Spleen (tissue), 11 donors: ENCODE results near the gene C12orf57. TPM values are rescaled to one million over a fixed set of nuclear protein-coding genes. Genes with fewer than 3 reads are reported as not detected.

Source experiments
- DNase-seq: peaks from one replicate; pipeline ENCODE4 v3.0.0-alpha.2; 2020
- H3K27ac ChIP-seq, 8 donors: fragments of 200-600 bp; sonication (generic) in 7 of 8; 1 replicate in 4 of 8; 2 replicates in 4 of 8; pipeline versions ENCODE4 v1.5.0 to v1.8.0; 2016 to 2021; ENCODE audit warnings: inconsistent platforms in 4 of 8, mild to moderate bottlenecking in 4 of 8, moderate library complexity in 1 of 8
- H3K27me3 ChIP-seq, 7 donors: fragments of 200-600 bp; sonication (generic) in 6 of 7; replicated peaks in 1 of 7; 1 replicate in 4 of 7; 2 replicates in 3 of 7; pipeline versions ENCODE4 v1.5.0 to v1.8.0; 2016 to 2021; ENCODE audit warnings: inconsistent platforms in 3 of 7, mild to moderate bottlenecking in 1 of 7
- H3K36me3 ChIP-seq, 6 donors: fragments of 200-600 bp; sonication (generic) in 5 of 6; 1 replicate in 4 of 6; 2 replicates in 2 of 6; pipeline versions ENCODE4 v1.5.0 to v1.8.0; 2016 to 2021; ENCODE audit warnings: inconsistent platforms in 2 of 6
- H3K4me1 ChIP-seq, 6 donors: fragments of 200-600 bp; sonication (generic) in 5 of 6; 1 replicate in 3 of 6; 2 replicates in 3 of 6; pipeline versions ENCODE4 v1.5.0 to v1.8.0; 2016 to 2021; ENCODE audit warnings: inconsistent platforms in 3 of 6
- H3K4me3 ChIP-seq, 8 donors: fragments of 200-600 bp; sonication (generic) in 7 of 8; 1 replicate in 4 of 8; 2 replicates in 4 of 8; pipeline versions ENCODE4 v1.5.0 to v1.8.0; 2016 to 2021; ENCODE audit warnings: inconsistent platforms in 4 of 8, mild to moderate bottlenecking in 4 of 8, moderate library complexity in 2 of 8
- H3K9me3 ChIP-seq, 8 donors: fragments of 200-600 bp; sonication (generic) in 7 of 8; 1 replicate in 4 of 8; 2 replicates in 4 of 8; pipeline versions ENCODE4 v1.5.0 to v1.8.0; 2016 to 2021; ENCODE audit warnings: inconsistent platforms in 4 of 8
- POLR2A ChIP-seq, 3 donors: fragments of 450-650 bp; IDR thresholded peaks; one replicate each; pipeline ENCODE4 v1.5.1; 2017; ENCODE audit warnings: antibody characterized with exemption in 3 of 3, mild to moderate bottlenecking in 1 of 3
- POLR2AphosphoS5 ChIP-seq, 3 donors: sonication (generic); formaldehyde crosslinking; IDR thresholded peaks; one replicate each; pipeline ENCODE4 v1.5.1; 2017; ENCODE audit warnings: antibody characterized with exemption in 3 of 3
- WGBS, 5 donors: extraction: QIAGEN DNeasy Blood & Tissue Kit in 3 of 5; methylation state at CpG; one replicate each; pipeline versions ENCODE4 v1.1.5 to v1.1.7; 2013 to 2018; 5-methylcytosine and 5-hydroxymethylcytosine counted together
- intact Hi-C: fragments of 100-400 bp; cut with DNase I; formaldehyde crosslinking; loops from one replicate; pipeline ENCODE4 v1.15.0; 2023; ENCODE audit warnings: low total_unique reads
- polyA plus RNA-seq, 3 donors: library from polyadenylated mRNA; stranded (reverse); fragments of 200-250 nt; gene quantifications; one replicate each; pipeline ENCODE4 v1.2.1, GENCODE V29; 2013
- total RNA-seq, 7 donors: library from RNA; depleted of rRNA in 3 of 7; stranded (reverse); fragments of >200 nt in 3 of 7; fragmentation: NEBNext Ultra II Directional in 4 of 7; extraction: Animal tissue kit (Norgen Biotek cat#: 25700) in 4 of 7; gene quantifications; one replicate each; pipeline versions ENCODE4 v1.1.0 to v1.2.1, GENCODE V29; 2016 to 2021
- TF ChIP-seq, protein P1 (sequence below), 11 experiments: fragments of 200-600 bp in 7 of 11; fragments of 450-650 bp in 4 of 11; sonication (generic) in 4 of 11; IDR thresholded peaks in 8 of 11; conservative IDR thresholded peaks in 3 of 11; 1 replicate in 7 of 11; 2 replicates in 4 of 11; pipeline versions ENCODE4 v1.4.0 to v1.8.0; 2016 to 2021; ENCODE audit warnings: antibody characterized with exemption in 11 of 11, inconsistent platforms in 4 of 11, mild to moderate bottlenecking in 1 of 11
- donor health status: healthy with polysubstance abuse.
- donor health status: DM: no; HTN: no; CAD: no; lungs with moderate emphysema.
- donor health status: DM: no; HTN: no; CAD: no.
- donor health status: Bipolar disorder and iron deficiency.
- donor health status: healthy.
- donor health status: DM: no; HTN: no; CAD: no.
- donor health status: DM: yes; HTN: yes; CAD: no.

C12orf57 gene
- total and polyA plus RNA-seq, 10 donors, result 79.2 to 364 (median 212) TPM

DNA sequence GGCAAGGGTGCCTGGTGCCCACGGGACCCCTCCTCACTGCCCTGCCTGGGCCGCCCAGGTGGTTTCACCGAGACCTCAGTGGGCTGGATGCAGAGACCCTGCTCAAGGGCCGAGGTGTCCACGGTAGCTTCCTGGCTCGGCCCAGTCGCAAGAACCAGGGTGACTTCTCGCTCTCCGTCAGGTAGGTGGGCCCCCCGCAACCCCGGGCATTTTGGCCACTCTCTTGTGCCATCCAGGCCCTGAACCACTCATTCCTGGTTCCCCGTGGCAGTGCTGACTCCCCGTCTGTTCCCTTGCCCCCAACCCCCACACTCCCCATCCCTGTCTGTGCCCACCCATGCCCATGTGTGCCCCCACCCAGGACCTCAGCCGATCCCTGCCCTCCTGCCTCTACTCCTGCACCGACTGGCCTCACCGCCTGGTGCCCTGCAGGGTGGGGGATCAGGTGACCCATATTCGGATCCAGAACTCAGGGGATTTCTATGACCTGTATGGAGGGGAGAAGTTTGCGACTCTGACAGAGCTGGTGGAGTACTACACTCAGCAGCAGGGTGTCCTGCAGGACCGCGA is 7.8 kb downstream of the C12orf57 start:
- peaks cover 52 to 92% (median 84%) of the 10 kb centered on the region in 6 donors for H3K4me1 ChIP-seq
- no peaks in the 10 kb centered on the region for H3K27me3 ChIP-seq
- TF ChIP-seq POLR2A (IDR thresholded peaks at IDR 0.05), result no peak
- TF ChIP-seq, protein P1, sequence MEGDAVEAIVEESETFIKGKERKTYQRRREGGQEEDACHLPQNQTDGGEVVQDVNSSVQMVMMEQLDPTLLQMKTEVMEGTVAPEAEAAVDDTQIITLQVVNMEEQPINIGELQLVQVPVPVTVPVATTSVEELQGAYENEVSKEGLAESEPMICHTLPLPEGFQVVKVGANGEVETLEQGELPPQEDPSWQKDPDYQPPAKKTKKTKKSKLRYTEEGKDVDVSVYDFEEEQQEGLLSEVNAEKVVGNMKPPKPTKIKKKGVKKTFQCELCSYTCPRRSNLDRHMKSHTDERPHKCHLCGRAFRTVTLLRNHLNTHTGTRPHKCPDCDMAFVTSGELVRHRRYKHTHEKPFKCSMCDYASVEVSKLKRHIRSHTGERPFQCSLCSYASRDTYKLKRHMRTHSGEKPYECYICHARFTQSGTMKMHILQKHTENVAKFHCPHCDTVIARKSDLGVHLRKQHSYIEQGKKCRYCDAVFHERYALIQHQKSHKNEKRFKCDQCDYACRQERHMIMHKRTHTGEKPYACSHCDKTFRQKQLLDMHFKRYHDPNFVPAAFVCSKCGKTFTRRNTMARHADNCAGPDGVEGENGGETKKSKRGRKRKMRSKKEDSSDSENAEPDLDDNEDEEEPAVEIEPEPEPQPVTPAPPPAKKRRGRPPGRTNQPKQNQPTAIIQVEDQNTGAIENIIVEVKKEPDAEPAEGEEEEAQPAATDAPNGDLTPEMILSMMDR (IDR thresholded peaks at IDR 0.05 in 8 of 11, conservative IDR thresholded peaks at IDR 0.05 in 3 of 11), result no peak
- TF ChIP-seq POLR2AphosphoS5 (IDR thresholded peaks at IDR 0.05), result no peak
- peaks cover 0 to 49% (median 21%) of the 10 kb centered on the region in 6 donors for H3K36me3 ChIP-seq
- WGBS, 5 donors, result 17 to 52% (median 26%) methylated on average over 17 to 20 of the region's 20 CpGs
- H3K27ac ChIP-seq, result peak overlapping the region; percentile 87 to 99 (median 96)
- no peaks in the 10 kb centered on the region for H3K9me3 ChIP-seq
- no peak for DNase-seq
- intact Hi-C loops, result no loop called here
- peak overlapping the region; percentile 64 to 98 (median 89) for H3K4me3 ChIP-seq

DNA sequence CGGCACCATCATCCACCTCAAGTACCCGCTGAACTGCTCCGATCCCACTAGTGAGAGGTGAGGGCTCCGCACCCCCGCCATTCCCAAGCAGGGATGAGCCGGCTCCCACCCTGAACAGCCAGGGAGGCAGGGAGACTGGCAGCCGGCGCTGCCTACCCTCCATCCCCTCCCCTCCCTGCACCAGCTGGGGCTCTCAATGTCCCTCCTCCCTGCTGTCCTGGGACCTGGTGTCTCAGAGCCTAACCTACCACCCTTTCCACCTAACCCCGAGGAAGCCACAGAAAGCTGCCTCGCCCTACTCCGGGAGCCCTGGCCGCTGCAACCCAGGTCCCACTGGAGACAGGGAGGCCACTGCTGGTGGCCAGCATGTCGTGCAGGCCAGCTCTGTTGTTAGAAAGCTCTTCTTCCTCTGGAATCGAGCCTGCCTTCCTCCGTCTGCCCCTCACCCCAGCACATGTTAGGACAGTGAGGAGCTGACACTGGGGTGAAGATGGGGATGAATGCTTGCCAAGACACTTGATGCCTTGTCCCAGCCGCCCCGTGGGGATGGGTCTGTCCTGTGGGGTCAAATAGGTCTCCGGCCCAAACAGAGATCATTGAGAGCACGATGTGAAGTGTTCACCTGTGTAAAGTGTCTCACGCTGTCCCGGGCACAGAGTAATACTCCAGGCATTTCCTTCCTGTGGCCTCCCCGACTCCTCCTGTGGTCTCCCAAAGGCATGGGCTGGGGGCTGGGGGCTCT is 8.5 kb downstream of the C12orf57 start:
- peak overlapping the region; percentile 87 to 99 (median 96) for H3K27ac ChIP-seq

DNA sequence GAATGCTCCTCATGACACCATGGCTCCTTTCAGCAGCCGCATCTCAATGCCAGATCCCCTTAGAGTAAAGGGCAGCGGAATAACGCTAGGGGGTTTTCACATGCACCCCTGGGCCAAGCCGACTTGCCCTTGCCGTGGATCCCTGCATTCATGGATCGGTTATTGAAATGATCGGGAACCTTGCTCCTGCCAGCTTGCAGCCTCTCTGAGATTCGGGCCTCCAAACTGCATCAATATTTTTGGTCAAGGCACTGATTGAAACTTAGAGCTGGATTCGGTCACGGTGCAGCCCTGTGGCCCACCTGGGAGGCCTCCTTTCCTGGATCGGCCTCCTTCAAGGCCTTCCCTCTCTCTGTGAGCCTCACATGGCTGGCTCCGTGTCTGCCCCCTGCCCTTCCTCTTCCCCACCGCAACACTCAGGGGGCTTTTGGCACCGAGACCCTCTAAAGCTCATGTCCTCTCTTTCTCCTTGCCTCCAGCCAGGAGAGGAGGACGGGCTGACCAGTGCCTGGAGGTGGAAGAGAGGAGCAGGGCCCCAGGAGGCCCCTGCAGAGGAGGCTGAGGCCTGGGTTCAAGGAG is 9.1 kb downstream of the C12orf57 start:
- Histone ChIP-seq H3K9me3 (no peaks in the 10 kb centered on the region), H3K4me3 (peak overlapping the region; percentile 64 to 98 (median 89)), H3K36me3 (peaks cover 0 to 62% (median 34%) of the 10 kb centered on the region in 6 donors), H3K4me1 (peaks cover 54 to 92% (median 84%) of the 10 kb centered on the region in 6 donors), H3K27ac (peak overlapping the region; percentile 87 to 99 (median 96)), H3K27me3 (no peaks in the 10 kb centered on the region)
- TF ChIP-seq POLR2A (IDR thresholded peaks at IDR 0.05) (no peak), POLR2AphosphoS5 (IDR thresholded peaks at IDR 0.05) (no peak)
- TF ChIP-seq, protein P1 (IDR thresholded peaks at IDR 0.05 in 8 of 11, conservative IDR thresholded peaks at IDR 0.05 in 3 of 11), result no peak
- peak; percentile 83 for DNase-seq
- WGBS, 5 donors, result 13 to 45% (median 35%) methylated on average over 11 to 15 of the region's 15 CpGs
- intact Hi-C loops, result no loop called here

More for the DNA sequence above, 8.5 kb downstream of the C12orf57 start:
- no peak for TF ChIP-seq POLR2A (IDR thresholded peaks at IDR 0.05)
- peak in 2 of 3 donors; percentile 19 to 62 for TF ChIP-seq POLR2AphosphoS5 (IDR thresholded peaks at IDR 0.05)
- TF ChIP-seq, protein P1 (IDR thresholded peaks at IDR 0.05 in 8 of 11, conservative IDR thresholded peaks at IDR 0.05 in 3 of 11), result no peak
- DNase-seq, result peak; percentile 84
- no peaks in the 10 kb centered on the region for H3K27me3 ChIP-seq
- H3K36me3 ChIP-seq, result peaks cover 0 to 55% (median 28%) of the 10 kb centered on the region in 6 donors
- H3K9me3 ChIP-seq, result no peaks in the 10 kb centered on the region
- intact Hi-C loops, result no loop called here
- H3K4me3 ChIP-seq, result peak overlapping the region; percentile 64 to 98 (median 89)
- whole genome bisulfite sequencing, 5 donors, result 13 to 41% (median 21%) methylated on average over 13 to 22 of the region's 22 CpGs
- H3K4me1 ChIP-seq, result peaks cover 52 to 92% (median 84%) of the 10 kb centered on the region in 6 donors
